Calu3 (cell line): ENCODE results near the gene CYP1B1. TPM values are rescaled to one million over a fixed set of nuclear protein-coding genes. Genes with fewer than 3 reads are reported as not detected.
"Not testable (repeated sequence)": the region's sequence is repeated elsewhere in the genome, so short reads cannot be mapped to it uniquely, and the experiment has no call there.

Experiments used
- BruUV-seq: library from RNA; stranded (reverse); fragments of 400-500 nt; replicated peaks from 2 replicates; lab custom pipeline; 2021; lab: Mats Ljungman, UMichigan
- CTCF ChIA-PET: fragments of 300-600 bp; sonication (Branson Sonifier 250); formaldehyde crosslinking; loops from one replicate; lab custom pipeline; 2022; ENCODE audit warnings: antibody characterized with exemption; lab: Charles Lee
- DNase-seq: peaks from one replicate; pipeline ENCODE4 v3.0.0; 2022
- H3K27ac Mint-ChIP-seq: one replicate; pipeline ENCODE4 v1.8.0; 2022; ENCODE audit warnings: mixed read lengths; ENCODE audit not compliant: unreplicated experiment
- H3K27me3 Mint-ChIP-seq: one replicate; pipeline ENCODE4 v1.8.0; 2022; ENCODE audit warnings: mixed read lengths; ENCODE audit not compliant: unreplicated experiment
- H3K36me3 Mint-ChIP-seq: one replicate; pipeline ENCODE4 v1.8.0; 2022; ENCODE audit warnings: mild to moderate bottlenecking, moderate library complexity, mixed read lengths; ENCODE audit not compliant: insufficient read depth, unreplicated experiment
- H3K4me1 Mint-ChIP-seq: one replicate; pipeline ENCODE4 v1.8.0; 2022; ENCODE audit warnings: mild to moderate bottlenecking, low read depth, mixed read lengths; ENCODE audit not compliant: unreplicated experiment
- H3K4me3 Mint-ChIP-seq: one replicate; pipeline ENCODE4 v1.8.0; 2022; ENCODE audit warnings: mild to moderate bottlenecking, low read depth, moderate library complexity, mixed read lengths; ENCODE audit not compliant: unreplicated experiment
- H3K9me3 Mint-ChIP-seq: one replicate; pipeline ENCODE4 v1.8.0; 2022; ENCODE audit warnings: low read depth, mixed read lengths; ENCODE audit not compliant: unreplicated experiment
- CTCF ChIP-seq: fragments of 200-600 bp; IDR thresholded peaks from one replicate; pipeline ENCODE4 v1.8.0; 2022; ENCODE audit warnings: antibody characterized with exemption; ENCODE audit not compliant: unreplicated experiment
- intact Hi-C: fragments of 100-400 bp; cut with micrococcal nuclease; formaldehyde crosslinking; loops from one replicate; pipeline ENCODE4 v1.10.0; 2022; ENCODE audit not compliant: unreplicated experiment
- total RNA-seq: library from RNA; stranded (reverse); gene quantifications from 2 replicates; pipeline ENCODE4 v1.2.3, GENCODE V29; 2022

The CYP1B1 gene
- total RNA-seq, 1 experiment from 2014 or later, result 36.5 TPM

- Mint-ChIP-seq H3K27me3 (no peaks in the 10 kb centered on the region), H3K27ac (no peak overlapping the region), H3K4me1 (peaks cover 28% of the 10 kb centered on the region), H3K36me3 (peaks cover under 1% of the 10 kb centered on the region), H3K4me3 (no peak overlapping the region), H3K9me3 (no peaks in the 10 kb centered on the region)
- no TSS peak for BruUV-seq
- CTCF ChIA-PET, result no interaction called here
- intact Hi-C loops, result no loop called here
- TF ChIP-seq CTCF, result no peak
- DNase-seq, result no peak
Measured at GRCh38 chr2:38090928-38091327, 15.0 kb upstream of the CYP1B1 start.

GRCh38 chr2:38090212-38090611, 14.3 kb upstream of the CYP1B1 start:
- CTCF ChIA-PET, DNase-seq, intact Hi-C loops, H3K4me3 Mint-ChIP-seq, H3K36me3 Mint-ChIP-seq, H3K27ac Mint-ChIP-seq, BruUV-seq, H3K9me3 Mint-ChIP-seq, H3K27me3 Mint-ChIP-seq: not testable (repeated sequence)
- H3K4me1 Mint-ChIP-seq, result peaks cover 21% of the 10 kb centered on the region

GRCh38 chr2:38085998-38086698, 10.2 kb upstream of the CYP1B1 start:
- H3K27me3 Mint-ChIP-seq, BruUV-seq, H3K27ac Mint-ChIP-seq, intact Hi-C loops, CTCF ChIA-PET, H3K36me3 Mint-ChIP-seq, DNase-seq, H3K9me3 Mint-ChIP-seq, H3K4me3 Mint-ChIP-seq: not testable (repeated sequence)
- peaks cover 49% of the 10 kb centered on the region for H3K4me1 Mint-ChIP-seq

- H3K27me3 Mint-ChIP-seq, H3K36me3 Mint-ChIP-seq, H3K9me3 Mint-ChIP-seq, H3K4me3 Mint-ChIP-seq, intact Hi-C loops, BruUV-seq, CTCF ChIA-PET, DNase-seq, H3K27ac Mint-ChIP-seq: not testable (repeated sequence)
- peaks cover 65% of the 10 kb centered on the region for H3K4me1 Mint-ChIP-seq
Measured at GRCh38 chr2:38084556-38084955, 8.6 kb upstream of the CYP1B1 start.

- Mint-ChIP-seq H3K27ac (peak overlapping the region; percentile 71), H3K4me3 (peak overlapping the region; percentile 26), H3K4me1 (peaks cover 73% of the 10 kb centered on the region)
- intact Hi-C loops, H3K36me3 Mint-ChIP-seq, H3K9me3 Mint-ChIP-seq, BruUV-seq, DNase-seq, H3K27me3 Mint-ChIP-seq, CTCF ChIA-PET: not testable (repeated sequence)
Measured at GRCh38 chr2:38082727-38083126, 6.8 kb upstream of the CYP1B1 start.

GRCh38 chr2:38080346-38080745, 4.4 kb upstream of the CYP1B1 start:
- no TSS peak for BruUV-seq
- CTCF ChIA-PET, result no interaction called here
- H3K4me3 Mint-ChIP-seq, result no peak overlapping the region
- intact Hi-C loops, result no loop called here
- DNase-seq, result no peak
- H3K9me3 Mint-ChIP-seq, result no peaks in the 10 kb centered on the region
- peaks cover 25% of the 10 kb centered on the region for H3K36me3 Mint-ChIP-seq
- H3K27ac Mint-ChIP-seq, result no peak overlapping the region
- peaks cover 69% of the 10 kb centered on the region for H3K4me1 Mint-ChIP-seq
- no peaks in the 10 kb centered on the region for H3K27me3 Mint-ChIP-seq
- no peak for TF ChIP-seq CTCF
